KMS-11 (cell line): ENCODE data around the gene CD27.

Experiments used
- H2AFZ ChIP-seq: fragments of 200-600 bp; sonication (generic); 2 replicates; pipeline ENCODE4 v1.6.1; 2016; ENCODE audit warnings: antibody characterized with exemption, mixed run types, low read depth
- H3K27ac ChIP-seq: fragments of 200-600 bp; sonication (generic); 2 replicates; pipeline ENCODE4 v1.6.1; 2016; ENCODE audit warnings: mild to moderate bottlenecking, mixed run types
- H3K27me3 ChIP-seq: fragments of 200-600 bp; sonication (generic); 2 replicates; pipeline ENCODE4 v1.6.1; 2017; ENCODE audit warnings: mild to moderate bottlenecking, low read depth, mixed run types, moderate library complexity; ENCODE audit not compliant: insufficient read depth
- H3K36me3 ChIP-seq: fragments of 200-600 bp; sonication (generic); 2 replicates; pipeline ENCODE4 v1.6.1; 2017; ENCODE audit warnings: mild to moderate bottlenecking, mixed run types; ENCODE audit not compliant: insufficient read depth
- H3K4me1 ChIP-seq: fragments of 200-600 bp; sonication (generic); 2 replicates; pipeline ENCODE4 v1.6.1; 2016; ENCODE audit warnings: mild to moderate bottlenecking, low read depth, mixed run types; ENCODE audit not compliant: poor library complexity, severe bottlenecking
- H3K4me2 ChIP-seq: fragments of 200-600 bp; sonication (generic); 2 replicates; pipeline ENCODE4 v1.7.0; 2016; ENCODE audit warnings: mild to moderate bottlenecking, mixed run types
- H3K4me3 ChIP-seq: fragments of 200-600 bp; sonication (generic); IDR thresholded peaks from 2 replicates; pipeline ENCODE4 v1.6.1; 2017; ENCODE audit warnings: low read depth, low read length, mixed read lengths; ENCODE audit not compliant: insufficient read depth
- H3K79me2 ChIP-seq: fragments of 200-600 bp; sonication (generic); 2 replicates; pipeline ENCODE4 v1.6.1; 2016; ENCODE audit warnings: low read depth, mixed run types; ENCODE audit not compliant: insufficient read depth
- H3K9ac ChIP-seq: fragments of 200-600 bp; sonication (generic); 2 replicates; pipeline ENCODE4 v1.6.1; 2016; ENCODE audit warnings: mild to moderate bottlenecking, mixed run types
- H4K20me1 ChIP-seq: fragments of 200-600 bp; sonication (generic); 2 replicates; pipeline ENCODE4 v1.6.1; 2016; ENCODE audit warnings: mild to moderate bottlenecking, mixed run types; ENCODE audit not compliant: insufficient read depth
- CTCF ChIP-seq: fragments of 200-600 bp; sonication (generic); conservative IDR thresholded peaks from 2 replicates; pipeline ENCODE4 v1.6.1; 2017; ENCODE audit warnings: low read depth, mild to moderate bottlenecking, antibody characterized with exemption, low read length, moderate library complexity, mixed read lengths

CD27 gene

GRCh38 chr12:6405963-6406362 is 38.8 kb upstream of the CD27 start:
- H3K9ac ChIP-seq, result no peak overlapping the region
- H3K4me1 ChIP-seq, result no peaks in the 10 kb centered on the region
- no peak overlapping the region for H2AFZ ChIP-seq
- H3K36me3 ChIP-seq, result no peaks in the 10 kb centered on the region
- H3K27ac ChIP-seq, result no peak overlapping the region
- no peak for TF ChIP-seq CTCF
- no peaks in the 10 kb centered on the region for H3K27me3 ChIP-seq
- H4K20me1 ChIP-seq, result no peaks in the 10 kb centered on the region
- no peak overlapping the region for H3K4me2 ChIP-seq
- no peak overlapping the region for H3K4me3 ChIP-seq
- no peaks in the 10 kb centered on the region for H3K79me2 ChIP-seq

- H3K4me2 ChIP-seq, result no peak overlapping the region
- no peaks in the 10 kb centered on the region for H3K4me1 ChIP-seq
- no peak overlapping the region for H3K4me3 ChIP-seq
- H3K27me3 ChIP-seq, result no peaks in the 10 kb centered on the region
- H3K9ac ChIP-seq, result no peak overlapping the region
- no peak for TF ChIP-seq CTCF
- H2AFZ ChIP-seq, result no peak overlapping the region
- H3K36me3 ChIP-seq, result no peaks in the 10 kb centered on the region
- no peak overlapping the region for H3K27ac ChIP-seq
- H3K79me2 ChIP-seq, result no peaks in the 10 kb centered on the region
- H4K20me1 ChIP-seq, result no peaks in the 10 kb centered on the region
These were observed 37.4 kb upstream of the CD27 start for GRCh38 chr12:6407236-6407954.

- TF ChIP-seq CTCF, result no peak
- no peak overlapping the region for H3K27ac ChIP-seq
- H2AFZ ChIP-seq, result no peak overlapping the region
- H3K4me3 ChIP-seq, result no peak overlapping the region
- H3K4me1 ChIP-seq, result no peaks in the 10 kb centered on the region
- H4K20me1 ChIP-seq, result no peaks in the 10 kb centered on the region
- H3K27me3 ChIP-seq, result no peaks in the 10 kb centered on the region
- H3K9ac ChIP-seq, result no peak overlapping the region
- H3K4me2 ChIP-seq, result no peak overlapping the region
- no peaks in the 10 kb centered on the region for H3K36me3 ChIP-seq
- H3K79me2 ChIP-seq, result no peaks in the 10 kb centered on the region
These were observed 28.2 kb upstream of the CD27 start for GRCh38 chr12:6416596-6416995.

GRCh38 chr12:6418796-6419195 is 26.0 kb upstream of the CD27 start:
- Histone ChIP-seq H3K4me3 (no peak overlapping the region), H3K4me2 (no peak overlapping the region), H2AFZ (no peak overlapping the region), H3K27me3 (no peaks in the 10 kb centered on the region), H3K9ac (no peak overlapping the region), H3K4me1 (peaks cover 6% of the 10 kb centered on the region), H3K79me2 (no peaks in the 10 kb centered on the region), H3K27ac (no peak overlapping the region), H3K36me3 (no peaks in the 10 kb centered on the region), H4K20me1 (no peaks in the 10 kb centered on the region)
- TF ChIP-seq CTCF, result no peak
